ENCODE measurements around the gene ITPRID1. TPM values are rescaled to one million over a fixed set of nuclear protein-coding genes. Genes with fewer than 3 reads are reported as not detected.

The ITPRID1 gene
- total and polyA plus RNA-seq, 2 donors from 2014 or later = not detected

GRCh38 chr7:31647511-31647910, 133.6 kb downstream of the ITPRID1 start:
- TF ChIP-seq, protein P1, sequence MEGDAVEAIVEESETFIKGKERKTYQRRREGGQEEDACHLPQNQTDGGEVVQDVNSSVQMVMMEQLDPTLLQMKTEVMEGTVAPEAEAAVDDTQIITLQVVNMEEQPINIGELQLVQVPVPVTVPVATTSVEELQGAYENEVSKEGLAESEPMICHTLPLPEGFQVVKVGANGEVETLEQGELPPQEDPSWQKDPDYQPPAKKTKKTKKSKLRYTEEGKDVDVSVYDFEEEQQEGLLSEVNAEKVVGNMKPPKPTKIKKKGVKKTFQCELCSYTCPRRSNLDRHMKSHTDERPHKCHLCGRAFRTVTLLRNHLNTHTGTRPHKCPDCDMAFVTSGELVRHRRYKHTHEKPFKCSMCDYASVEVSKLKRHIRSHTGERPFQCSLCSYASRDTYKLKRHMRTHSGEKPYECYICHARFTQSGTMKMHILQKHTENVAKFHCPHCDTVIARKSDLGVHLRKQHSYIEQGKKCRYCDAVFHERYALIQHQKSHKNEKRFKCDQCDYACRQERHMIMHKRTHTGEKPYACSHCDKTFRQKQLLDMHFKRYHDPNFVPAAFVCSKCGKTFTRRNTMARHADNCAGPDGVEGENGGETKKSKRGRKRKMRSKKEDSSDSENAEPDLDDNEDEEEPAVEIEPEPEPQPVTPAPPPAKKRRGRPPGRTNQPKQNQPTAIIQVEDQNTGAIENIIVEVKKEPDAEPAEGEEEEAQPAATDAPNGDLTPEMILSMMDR (IDR thresholded peaks at IDR 0.05; ENCODE audit: borderline replicate concordance, extremely low read depth, insufficient read depth) = no peak
- no peak for FAIRE-seq
- no peak overlapping the region for H3K4me3 ChIP-seq (ENCODE audit: low read length in 3 of 3)
- no peaks in the 10 kb centered on the region for H3K4me1 ChIP-seq (ENCODE audit: control insufficient read depth in 2 of 3, insufficient read depth in 2 of 3, low read depth in 1 of 3, low read length in 3 of 3)
- H3K27me3 ChIP-seq (ENCODE audit: control insufficient read depth, insufficient read depth, low read length) = no peaks in the 10 kb centered on the region
- H3K9ac ChIP-seq (ENCODE audit: low read length in 3 of 3) = no peak overlapping the region
- intact Hi-C loops (cut with DNase I) = no loop called here
- no peaks in the 10 kb centered on the region for H3K9me3 ChIP-seq (ENCODE audit: control insufficient read depth in 2 of 3, insufficient read depth in 1 of 3, low read length in 3 of 3)
- no peak overlapping the region for H3K27ac ChIP-seq (ENCODE audit: low read depth in 2 of 2, low read length in 2 of 2)
- H3K36me3 ChIP-seq (ENCODE audit: control insufficient read depth in 2 of 3, insufficient read depth in 3 of 3, low read length in 3 of 3) = no peaks in the 10 kb centered on the region
- no peak for DNase-seq

DNA sequence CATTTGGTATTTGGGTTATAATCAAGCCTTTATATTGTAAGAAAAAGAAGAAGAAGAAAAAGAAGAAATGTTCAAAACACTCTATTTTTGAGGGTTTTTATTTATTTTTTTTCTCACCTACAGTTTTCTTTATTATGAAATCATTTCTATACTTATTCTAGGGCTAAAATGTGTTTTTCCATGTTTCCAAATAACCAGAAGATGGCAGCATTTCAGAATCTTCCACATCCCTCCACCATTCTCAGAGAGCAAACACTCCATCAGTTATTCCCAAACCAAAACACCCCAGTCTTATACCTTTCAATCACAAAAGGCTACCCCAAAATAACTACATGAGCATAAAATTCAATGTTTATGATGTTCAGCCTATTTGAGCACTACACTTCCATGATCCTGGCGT, 134.4 kb downstream of the ITPRID1 start:
- no peaks in the 10 kb centered on the region for H3K36me3 ChIP-seq (ENCODE audit: control insufficient read depth in 2 of 3, insufficient read depth in 3 of 3, low read length in 3 of 3)
- FAIRE-seq (peak; percentile 21), DNase-seq (peak in 1 of 5 donors; percentile 13)
- no peak overlapping the region for H3K9ac ChIP-seq (ENCODE audit: low read length in 3 of 3)
- no peak overlapping the region for H3K4me3 ChIP-seq (ENCODE audit: low read length in 3 of 3)
- no peak overlapping the region for H3K27ac ChIP-seq (ENCODE audit: low read depth in 2 of 2, low read length in 2 of 2)
- TF ChIP-seq, protein P1 (IDR thresholded peaks at IDR 0.05; ENCODE audit: borderline replicate concordance, extremely low read depth, insufficient read depth) = no peak
- intact Hi-C loops (cut with DNase I) = no loop called here
- H3K9me3 ChIP-seq (ENCODE audit: control insufficient read depth in 2 of 3, insufficient read depth in 1 of 3, low read length in 3 of 3) = no peaks in the 10 kb centered on the region
- H3K27me3 ChIP-seq (ENCODE audit: control insufficient read depth, insufficient read depth, low read length) = no peaks in the 10 kb centered on the region
- H3K4me1 ChIP-seq (ENCODE audit: control insufficient read depth in 2 of 3, insufficient read depth in 2 of 3, low read depth in 1 of 3, low read length in 3 of 3) = no peaks in the 10 kb centered on the region

DNA sequence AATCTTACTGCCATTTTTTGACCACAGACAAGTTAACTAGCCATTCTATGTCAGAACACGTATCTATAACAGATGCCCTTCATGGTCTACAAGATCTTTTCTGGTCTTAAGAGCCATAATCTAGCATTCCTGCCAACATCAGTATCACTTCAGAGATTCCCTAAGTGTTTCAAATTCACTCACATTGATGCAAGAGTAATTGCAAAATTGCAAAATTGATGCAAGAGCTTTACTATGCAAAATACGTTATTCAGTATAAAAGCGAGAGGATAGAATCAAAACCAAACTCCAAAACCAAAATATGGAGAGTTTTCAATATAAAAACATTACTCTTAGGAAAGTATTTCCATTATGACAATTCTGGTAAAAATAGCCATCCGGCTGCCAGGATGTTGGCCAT, 135.0 kb downstream of the ITPRID1 start:
- FAIRE-seq (no peak), DNase-seq (no peak)
- intact Hi-C loops (cut with DNase I) = no loop called here
- H3K27me3 ChIP-seq (ENCODE audit: control insufficient read depth, insufficient read depth, low read length) = no peaks in the 10 kb centered on the region
- no peak overlapping the region for H3K9ac ChIP-seq (ENCODE audit: low read length in 3 of 3)
- TF ChIP-seq, protein P1 (IDR thresholded peaks at IDR 0.05; ENCODE audit: borderline replicate concordance, extremely low read depth, insufficient read depth) = no peak
- no peaks in the 10 kb centered on the region for H3K9me3 ChIP-seq (ENCODE audit: control insufficient read depth in 2 of 3, insufficient read depth in 1 of 3, low read length in 3 of 3)
- H3K36me3 ChIP-seq (ENCODE audit: control insufficient read depth in 2 of 3, insufficient read depth in 3 of 3, low read length in 3 of 3) = no peaks in the 10 kb centered on the region
- H3K4me3 ChIP-seq (ENCODE audit: low read length in 3 of 3) = no peak overlapping the region
- no peak overlapping the region for H3K27ac ChIP-seq (ENCODE audit: low read depth in 2 of 2, low read length in 2 of 2)
- H3K4me1 ChIP-seq (ENCODE audit: control insufficient read depth in 2 of 3, insufficient read depth in 2 of 3, low read depth in 1 of 3, low read length in 3 of 3) = no peaks in the 10 kb centered on the region
